RWPE1 (cell line): ENCODE measurements around the gene NDUFB3.
"Not testable (repeated sequence)": the region's sequence is repeated elsewhere in the genome, so short reads cannot be mapped to it uniquely, and the experiment has no call there.

Source experiments
- CTCF ChIA-PET: fragments of 350-600 bp; sonication (Branson Sonifier 250); formaldehyde crosslinking; extraction: SDS; loops from one replicate; lab custom pipeline; 2021; lab: Yijun Ruan, JAX
- POLR2A ChIA-PET: fragments of 400-600 bp; formaldehyde crosslinking; extraction: SDS; loops from one replicate; lab custom pipeline; 2020; ENCODE audit warnings: antibody characterized with exemption; ENCODE audit not compliant: low non-redundant PET; lab: Yijun Ruan, JAX
- DNase-seq: peaks from one replicate; pipeline ENCODE4 v3.0.0; 2012; ENCODE audit warnings: low spot score
- H3K27ac ChIP-seq: fragments of 450-650 bp; 2 replicates; pipeline ENCODE4 v1.5.1; 2017
- CTCF ChIP-seq: fragments of 450-650 bp; conservative IDR thresholded peaks from 2 replicates; pipeline ENCODE4 v1.5.1; 2017; ENCODE audit warnings: low read depth, mild to moderate bottlenecking

Gene NDUFB3

GRCh38 chr2:201046881-201047280 is 24.9 kb upstream of the NDUFB3 start:
- CTCF ChIA-PET = no interaction called here
- TF ChIP-seq CTCF = no peak
- POLR2A ChIA-PET = no interaction called here
- no peak for DNase-seq
- H3K27ac ChIP-seq = no peak overlapping the region

- no peak overlapping the region for H3K27ac ChIP-seq
- POLR2A ChIA-PET = no interaction called here
- CTCF ChIA-PET = interaction anchor here (0.6 to 0.7 kb wide), 2 partner anchors 12 to 16 kb away, joined by 3 to 6 read pairs; no protein-coding TSS in a partner anchor
These were observed 22.3 kb upstream of the NDUFB3 start for GRCh38 chr2:201049455-201049854.

GRCh38 chr2:201057087-201057521 is 14.7 kb upstream of the NDUFB3 start:
- no peak overlapping the region for H3K27ac ChIP-seq
- no peak for DNase-seq
- ChIA-PET POLR2A (no interaction called here), CTCF (no interaction called here)
- TF ChIP-seq CTCF = no peak

More at GRCh38 chr2:201049455-201049854, 22.3 kb upstream of the NDUFB3 start:
- no peak for TF ChIP-seq CTCF
- no peak for DNase-seq

GRCh38 chr2:201057715-201058248 is 14.0 kb upstream of the NDUFB3 start:
- no peak overlapping the region for H3K27ac ChIP-seq
- ChIA-PET POLR2A (no interaction called here), CTCF (no interaction called here)
- no peak for DNase-seq
- no peak for TF ChIP-seq CTCF

GRCh38 chr2:201058914-201059313 is 12.9 kb upstream of the NDUFB3 start:
- no peak for TF ChIP-seq CTCF
- ChIA-PET POLR2A (no interaction called here), CTCF (interaction anchor here (0.9 kb wide), 1 partner anchor 10 kb away, joined by 4 read pairs; no protein-coding TSS in a partner anchor)
- no peak overlapping the region for H3K27ac ChIP-seq
- DNase-seq = no peak

- no peak for TF ChIP-seq CTCF
- ChIA-PET CTCF (no interaction called here), POLR2A (interaction anchor here (0.7 kb wide), 1 partner anchor 112 kb away, joined by 3 read pairs; no protein-coding TSS in a partner anchor)
- H3K27ac ChIP-seq = no peak overlapping the region
- no peak for DNase-seq
These were observed 11.6 kb upstream of the NDUFB3 start for GRCh38 chr2:201059961-201060755.

- POLR2A ChIA-PET, DNase-seq, H3K27ac ChIP-seq: not testable (repeated sequence)
- CTCF ChIA-PET = interaction anchor here (0.6 kb wide), 1 partner anchor 28 kb away, joined by 3 read pairs; no protein-coding TSS in a partner anchor
These were observed 8.3 kb upstream of the NDUFB3 start for GRCh38 chr2:201063516-201063915.
